Left kidney (tissue), 2 donors: ENCODE measurements around the gene HBP1. TPM values are rescaled to one million over a fixed set of nuclear protein-coding genes. Genes with fewer than 3 reads are reported as not detected.

Experiments
- DNase-seq: peaks from one replicate; pipeline ENCODE4 v3.0.0-alpha.2; 2013
- polyA plus RNA-seq: library from polyadenylated mRNA; unstranded; fragments of 120-200 nt; gene quantifications from one replicate; pipeline ENCODE4 v1.2.1, GENCODE V29; 2013; ENCODE audit not compliant: insufficient read length

HBP1 gene
- polyA plus RNA-seq, 1 donor = 133 TPM

DNA sequence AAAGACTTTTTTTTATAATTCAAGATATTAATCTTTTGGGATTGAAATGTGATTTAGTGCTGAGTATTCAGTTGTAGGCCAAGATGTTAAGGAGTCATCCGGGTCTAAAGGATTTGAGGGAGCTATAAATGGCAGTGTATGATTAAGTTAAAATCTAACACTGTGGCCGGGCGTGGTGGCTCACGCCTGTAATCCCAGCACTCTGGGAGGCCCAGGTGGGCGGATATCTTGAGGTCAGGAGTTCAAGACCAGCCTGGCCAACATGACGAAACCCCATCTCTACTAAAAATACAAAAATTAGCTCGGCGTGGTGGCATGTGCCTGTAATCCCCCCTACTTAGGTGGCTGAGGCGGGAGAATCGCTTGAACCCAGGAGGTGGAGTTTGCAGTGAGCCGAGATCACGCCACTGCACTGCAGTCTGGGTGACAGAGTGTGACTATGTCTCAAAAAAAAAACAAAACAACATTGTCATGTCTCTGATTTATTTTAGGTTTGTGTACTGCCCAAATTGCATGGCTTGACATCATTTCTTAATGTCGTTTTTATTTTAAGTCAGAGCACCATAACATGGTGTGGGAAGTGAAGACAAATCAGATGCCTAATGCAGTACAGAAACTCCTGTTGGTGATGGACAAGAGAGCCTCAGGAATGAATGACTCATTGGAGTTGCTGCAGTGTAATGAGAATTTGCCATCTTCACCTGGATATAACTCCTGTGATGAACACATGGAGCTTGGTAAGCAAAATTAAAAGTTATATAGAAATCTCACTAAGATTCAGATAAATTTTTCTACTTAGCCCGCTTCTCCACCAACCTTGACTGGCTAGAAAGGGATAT, 10.7 kb downstream of the HBP1 start:
- DNase-seq = no peak

DNA sequence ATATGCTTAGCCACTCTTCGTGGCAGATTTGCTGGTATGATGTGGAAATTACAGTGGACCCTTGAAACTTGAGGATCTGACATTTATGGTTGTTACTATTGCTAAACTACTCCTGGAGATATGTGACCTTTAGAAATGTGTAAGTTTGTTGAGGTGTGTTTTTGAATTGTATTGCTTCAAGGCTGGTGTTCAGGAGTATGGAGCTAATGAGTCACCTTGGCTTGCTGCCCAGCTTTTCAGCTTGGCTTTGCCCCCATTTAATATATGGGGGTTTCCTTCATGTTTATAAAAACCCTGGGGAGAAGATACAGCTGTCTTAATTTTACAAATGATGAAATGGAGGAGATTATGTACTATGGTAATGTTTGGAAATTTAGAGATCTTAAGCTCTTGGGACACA, 11.6 kb downstream of the HBP1 start:
- no peak for DNase-seq

DNA sequence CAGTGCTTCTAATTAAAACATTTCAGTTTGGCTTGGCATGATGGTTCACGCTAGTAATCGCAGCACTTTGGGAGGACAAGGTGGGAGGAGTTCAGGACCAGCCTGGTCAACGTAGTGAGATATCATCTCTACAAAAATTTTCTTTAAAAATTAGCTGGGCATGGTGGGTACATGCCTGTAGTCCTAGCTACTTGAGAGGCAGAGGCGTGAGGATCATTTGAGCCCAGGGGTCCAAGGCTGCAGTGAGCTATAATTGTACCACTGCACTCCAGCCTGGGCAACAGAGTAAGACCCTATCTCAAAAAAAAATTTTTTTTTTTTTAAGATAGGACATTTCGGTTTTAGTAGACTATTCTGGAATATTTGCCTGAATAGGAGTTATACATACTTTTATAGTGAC, 12.4 kb downstream of the HBP1 start:
- no peak for DNase-seq

DNA sequence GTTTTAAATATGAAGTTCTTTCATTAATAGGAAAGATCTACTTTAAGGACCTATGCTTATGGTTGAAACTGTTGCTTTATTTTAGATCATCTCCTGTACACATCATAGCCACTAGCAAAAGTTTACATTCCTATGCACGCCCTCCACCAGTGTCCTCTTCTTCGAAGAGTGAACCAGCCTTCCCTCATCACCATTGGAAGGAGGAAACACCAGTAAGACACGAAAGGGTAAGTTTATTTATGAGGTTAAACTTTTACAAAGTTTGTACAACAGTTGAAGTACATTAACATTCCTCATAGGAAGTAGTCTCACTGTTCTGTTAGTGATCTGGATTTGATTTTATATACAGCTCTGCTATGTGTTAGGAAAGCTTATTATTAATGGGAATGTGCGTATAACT, 16.9 kb downstream of the HBP1 start:
- DNase-seq = no peak

DNA sequence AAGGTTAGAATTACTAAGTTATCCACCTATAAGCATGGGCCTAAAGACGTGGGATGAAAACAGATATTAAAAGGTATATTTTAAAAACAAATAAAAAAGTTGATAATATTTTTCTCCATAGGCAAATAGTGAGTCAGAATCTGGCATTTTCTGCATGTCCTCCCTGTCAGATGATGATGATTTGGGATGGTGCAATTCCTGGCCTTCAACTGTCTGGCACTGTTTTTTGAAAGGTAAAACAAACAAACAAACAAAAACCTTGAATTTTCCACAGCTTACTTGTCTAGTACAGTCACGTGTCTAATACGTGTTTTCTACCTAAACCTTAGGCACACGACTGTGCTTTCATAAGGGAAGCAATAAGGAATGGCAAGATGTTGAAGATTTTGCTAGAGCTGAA, 17.4 kb downstream of the HBP1 start:
- no peak for DNase-seq

DNA sequence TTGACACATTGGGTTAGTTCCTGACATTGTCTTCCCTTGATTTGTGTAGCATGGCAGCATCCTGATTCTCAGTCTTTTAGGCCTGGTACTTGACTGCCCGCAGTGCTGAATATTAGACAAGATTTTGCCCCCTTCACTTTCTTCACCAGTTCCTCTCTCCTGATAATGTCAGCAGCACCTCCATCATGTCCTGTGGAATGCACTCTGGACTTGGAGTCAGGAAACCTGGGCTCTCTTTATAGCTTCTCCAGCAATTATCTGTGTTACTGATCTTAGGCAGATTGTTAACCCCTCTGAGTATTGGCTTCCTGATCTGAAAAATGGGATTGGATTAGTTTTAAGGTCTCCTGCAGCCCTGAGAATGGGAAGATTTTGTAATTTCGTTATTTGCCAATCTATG, 19.0 kb downstream of the HBP1 start:
- no peak for DNase-seq

DNA sequence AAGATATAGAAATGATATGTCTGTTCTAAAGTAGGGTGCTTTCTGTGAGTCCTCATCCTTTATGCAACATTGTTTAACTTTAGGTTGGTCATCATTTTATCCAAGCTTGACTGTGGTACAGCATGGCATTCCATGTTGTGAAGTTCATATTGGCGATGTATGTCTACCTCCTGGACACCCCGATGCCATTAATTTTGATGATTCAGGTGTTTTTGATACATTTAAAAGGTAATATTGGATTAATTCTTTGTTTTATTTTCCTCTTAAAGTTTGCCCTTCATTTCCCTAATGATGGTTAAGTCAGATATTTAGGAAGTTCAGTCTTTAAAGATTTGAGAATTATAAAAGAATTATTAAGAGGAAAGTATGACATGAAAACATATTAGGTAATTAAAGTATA, 21.3 kb downstream of the HBP1 start:
- no peak for DNase-seq

DNA sequence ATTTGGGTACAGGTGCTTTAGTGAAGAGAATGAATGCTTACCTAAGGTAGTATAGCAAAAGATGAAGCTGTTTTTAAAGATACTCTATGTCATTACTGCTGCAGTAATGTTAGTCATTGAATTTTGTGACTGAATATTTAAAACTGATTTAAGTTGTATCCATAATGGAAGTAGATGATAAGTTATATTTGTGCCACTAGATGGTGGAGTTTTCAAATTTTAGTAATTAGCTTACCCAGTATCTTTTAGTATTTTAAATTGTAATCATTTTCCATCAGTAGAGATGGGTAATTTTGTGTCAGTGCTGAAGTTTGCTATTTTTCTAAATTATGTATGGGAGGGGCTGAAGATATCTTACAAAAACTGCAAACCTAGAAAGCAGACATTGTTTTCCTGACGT, 25.2 kb downstream of the HBP1 start:
- no peak for DNase-seq

DNA sequence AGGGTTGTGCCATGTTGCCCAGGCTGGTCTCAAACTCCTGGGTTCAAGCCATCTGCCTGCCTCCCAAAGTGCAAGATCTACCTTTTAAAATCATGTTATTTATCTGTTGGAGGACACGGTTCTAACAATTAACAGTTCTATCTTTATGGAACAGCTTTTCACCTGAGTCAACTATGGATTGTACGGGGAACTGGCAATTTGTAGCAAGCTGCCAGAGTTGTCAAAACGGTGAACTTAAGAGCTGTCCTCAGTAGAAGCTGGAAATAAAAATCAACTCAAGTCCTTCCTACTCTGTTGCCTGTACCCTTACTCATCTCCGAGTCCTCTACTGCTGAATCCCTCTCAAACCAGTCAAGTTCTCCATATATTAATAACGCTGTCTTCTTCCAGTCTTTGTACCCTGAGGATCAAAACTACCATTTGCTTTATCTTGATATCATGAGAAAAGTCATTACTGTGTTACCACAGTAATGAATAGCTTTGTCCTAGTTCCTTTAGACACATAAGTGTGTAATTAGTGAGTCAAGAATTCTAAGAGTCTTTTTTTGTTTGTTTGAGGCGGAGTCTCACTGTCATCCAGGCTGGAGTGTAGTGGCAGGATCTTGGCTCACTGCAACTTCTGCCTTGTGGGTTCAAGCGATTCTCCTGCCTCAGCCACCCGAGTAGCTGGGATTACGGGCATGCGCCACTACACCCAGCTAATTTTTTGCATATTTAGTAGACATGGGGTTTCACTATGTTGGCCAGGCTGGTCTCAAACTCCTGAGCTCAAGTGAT, 28.2 kb downstream of the HBP1 start:
- no peak for DNase-seq

DNA sequence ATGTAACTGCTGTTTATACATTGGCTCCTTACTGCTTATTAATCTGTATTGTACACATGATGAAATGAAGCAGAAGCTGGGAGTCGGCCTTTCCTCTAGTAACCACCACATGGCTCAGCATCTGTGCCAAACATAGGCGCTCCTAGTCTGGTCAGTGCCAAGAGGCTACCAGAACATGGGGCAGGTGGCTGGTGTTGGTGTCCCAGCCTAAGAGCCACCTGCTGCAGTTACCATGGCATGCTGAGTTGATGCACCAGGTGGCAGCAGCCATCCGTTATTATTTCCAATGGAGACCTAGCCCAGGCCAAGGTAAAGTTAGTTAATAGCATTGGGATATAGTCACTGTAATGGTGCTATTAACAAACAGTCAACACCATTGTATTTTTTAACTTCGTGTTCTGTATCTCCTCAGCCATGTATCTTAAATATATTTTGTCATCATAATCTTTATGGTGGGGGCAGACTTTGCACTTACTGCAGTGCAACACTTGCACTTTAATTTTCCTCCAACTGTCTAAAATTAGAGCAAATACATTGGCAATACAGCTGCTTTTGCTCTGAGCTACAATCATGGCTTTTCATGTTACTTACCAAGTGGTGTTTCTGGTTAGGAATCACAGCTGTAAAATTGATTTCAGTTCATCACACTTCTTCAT, 33.1 kb downstream of the HBP1 start:
- peak; percentile 20 for DNase-seq

DNA sequence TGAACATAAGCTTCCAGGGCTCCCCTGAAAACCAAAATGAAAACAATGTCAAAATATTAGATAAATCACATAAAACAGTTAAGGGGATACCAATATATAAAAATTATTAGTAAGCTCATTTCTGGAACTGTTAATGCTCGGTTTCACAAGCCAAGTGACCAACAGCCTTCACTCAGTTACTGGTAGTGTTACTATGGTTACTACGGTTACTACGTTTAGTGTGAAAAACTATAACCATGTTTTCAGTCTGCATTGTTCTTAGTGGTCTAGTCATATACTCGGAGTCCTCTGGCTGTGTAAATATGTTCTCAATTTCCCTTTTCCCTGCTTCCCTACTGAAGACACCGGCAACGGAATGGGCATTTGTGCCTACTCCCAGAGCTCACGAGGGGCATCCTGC, 34.8 kb downstream of the HBP1 start:
- DNase-seq = no peak

DNA sequence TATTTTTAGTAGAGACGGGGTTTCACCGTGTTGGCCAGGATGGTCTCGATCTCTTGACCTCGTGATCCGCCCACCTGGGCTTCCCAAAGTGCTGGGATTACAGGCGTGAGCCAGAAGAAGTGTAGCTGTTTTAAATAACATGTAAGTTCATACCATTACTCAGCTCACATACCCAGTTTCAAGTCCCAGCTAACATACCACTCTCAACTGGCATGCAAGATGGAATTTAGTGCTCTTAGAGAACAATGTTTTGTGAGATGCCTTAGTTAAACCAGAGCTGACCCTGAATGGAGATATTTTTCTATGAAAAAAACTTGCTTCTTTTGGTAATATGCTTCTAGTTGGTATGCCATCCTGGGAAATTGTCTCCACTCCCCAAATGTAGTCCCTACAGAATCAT, 37.3 kb downstream of the HBP1 start:
- DNase-seq = no peak

DNA sequence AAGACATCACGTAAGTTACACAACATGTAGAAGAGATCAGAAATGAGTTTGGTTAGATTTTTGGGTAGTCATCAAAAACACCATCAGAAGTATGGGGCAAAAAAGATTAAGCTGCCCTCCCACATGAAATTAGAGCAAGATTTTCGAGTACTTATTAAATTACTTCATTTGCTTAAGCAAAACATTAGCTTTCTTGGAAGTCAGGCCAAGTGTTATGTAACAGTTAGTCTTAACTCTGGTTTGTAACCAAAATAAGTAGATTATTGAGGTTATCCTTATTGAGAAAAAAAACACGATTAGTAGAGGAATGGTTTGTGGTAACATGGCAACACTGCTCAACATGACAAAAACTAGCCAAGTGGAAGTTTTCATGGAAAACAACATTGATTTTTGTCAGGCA, 37.9 kb downstream of the HBP1 start:
- no peak for DNase-seq

DNA sequence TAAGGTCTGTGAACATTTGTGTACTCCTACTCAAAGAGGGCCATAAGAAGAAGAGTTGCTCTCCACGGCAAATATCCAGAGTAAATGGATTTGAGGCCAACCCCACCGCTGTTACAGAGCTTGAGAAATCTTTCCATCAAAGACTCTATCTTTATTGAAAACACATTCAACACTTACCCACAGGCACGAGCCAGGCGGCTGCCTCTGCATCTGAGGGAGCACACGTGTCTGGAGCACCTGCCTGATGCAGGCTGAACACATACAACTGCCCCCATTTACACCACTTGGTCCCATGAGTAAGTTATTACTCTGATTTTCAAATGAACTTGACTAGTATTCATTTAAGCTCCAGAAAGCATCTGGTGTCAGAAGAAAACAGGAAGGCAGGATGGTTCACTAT, 38.7 kb downstream of the HBP1 start:
- no peak for DNase-seq

DNA sequence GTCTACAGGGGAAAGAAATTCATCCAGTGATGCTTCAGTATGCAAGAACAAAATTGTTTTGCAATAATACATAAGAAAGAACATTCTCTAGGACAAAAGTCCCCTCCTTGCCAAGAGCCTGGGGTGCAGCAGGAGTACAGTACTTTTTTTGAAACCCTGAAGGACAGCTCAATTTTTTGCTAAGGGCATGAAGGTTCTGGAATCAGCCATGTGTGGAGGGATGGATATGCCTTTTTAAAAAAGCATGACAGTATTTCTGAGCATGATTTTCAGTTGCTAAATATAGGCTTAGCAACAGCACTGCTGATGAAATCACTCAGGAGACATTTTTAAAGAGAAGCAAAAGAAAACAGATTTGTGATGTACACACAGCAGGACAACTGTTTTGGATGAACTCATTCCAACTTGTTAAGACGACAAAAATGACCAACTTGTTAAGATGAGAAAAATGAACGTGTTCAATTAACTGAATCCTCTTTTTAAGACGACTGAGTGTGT, 39.3 kb downstream of the HBP1 start:
- DNase-seq = no peak

DNA sequence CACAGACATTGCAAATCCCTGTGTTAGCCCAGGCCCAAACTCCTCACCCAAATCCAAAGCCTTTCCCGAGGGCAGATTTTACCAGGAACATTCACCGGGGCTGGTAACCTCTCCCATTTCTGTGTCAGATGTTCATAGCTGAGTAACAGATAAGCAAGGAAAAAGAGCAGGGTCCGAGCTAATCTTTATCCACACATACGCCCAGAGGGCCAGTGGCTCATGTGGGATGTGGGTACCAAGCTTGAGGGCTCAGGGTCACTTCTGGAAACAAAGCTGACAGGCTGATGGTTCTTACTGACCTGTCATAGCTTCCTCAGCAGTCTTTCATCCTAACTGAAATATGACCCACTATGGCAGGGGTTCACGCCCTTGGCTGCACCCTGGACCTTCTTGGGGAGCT, 39.8 kb downstream of the HBP1 start:
- DNase-seq = no peak

DNA sequence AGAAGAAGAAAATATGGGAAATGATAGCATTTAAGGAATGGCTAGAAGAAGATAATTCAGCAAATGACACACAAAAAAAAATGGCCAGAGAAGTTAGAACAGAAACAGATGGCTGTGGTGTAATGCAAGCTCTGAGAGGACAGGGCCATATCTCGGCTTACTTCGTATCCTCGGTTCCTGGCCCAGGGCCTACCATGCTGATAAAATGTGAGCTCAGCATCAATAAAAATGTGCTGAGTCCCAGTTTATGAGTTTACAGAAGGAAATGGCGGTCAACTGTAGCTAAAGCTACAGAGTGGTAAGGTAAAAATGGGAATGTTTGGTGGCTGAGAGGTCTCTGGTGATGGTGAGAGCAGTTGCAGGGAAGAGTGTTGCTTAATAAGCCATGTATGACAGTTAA, 40.8 kb downstream of the HBP1 start:
- no peak for DNase-seq

DNA sequence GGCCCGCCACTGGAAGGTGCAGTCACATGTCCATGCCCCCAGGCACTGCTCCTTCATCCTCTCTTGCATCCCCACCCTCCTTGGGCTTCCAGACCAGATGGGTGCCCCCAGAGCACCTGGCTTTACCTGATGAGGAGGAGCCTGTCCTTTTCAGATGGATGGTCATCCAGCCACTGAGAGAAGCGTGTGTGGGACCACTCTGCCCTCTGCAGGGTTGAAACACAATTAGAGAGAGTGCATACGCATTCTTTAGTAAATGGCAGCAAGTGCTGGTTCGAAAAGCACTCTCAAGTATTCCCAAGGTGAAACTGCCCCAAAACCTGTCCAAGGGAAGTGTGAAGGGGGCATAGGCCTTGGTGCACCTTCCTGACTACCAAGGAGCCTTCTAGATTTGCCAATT, 41.6 kb downstream of the HBP1 start:
- no peak for DNase-seq

DNA sequence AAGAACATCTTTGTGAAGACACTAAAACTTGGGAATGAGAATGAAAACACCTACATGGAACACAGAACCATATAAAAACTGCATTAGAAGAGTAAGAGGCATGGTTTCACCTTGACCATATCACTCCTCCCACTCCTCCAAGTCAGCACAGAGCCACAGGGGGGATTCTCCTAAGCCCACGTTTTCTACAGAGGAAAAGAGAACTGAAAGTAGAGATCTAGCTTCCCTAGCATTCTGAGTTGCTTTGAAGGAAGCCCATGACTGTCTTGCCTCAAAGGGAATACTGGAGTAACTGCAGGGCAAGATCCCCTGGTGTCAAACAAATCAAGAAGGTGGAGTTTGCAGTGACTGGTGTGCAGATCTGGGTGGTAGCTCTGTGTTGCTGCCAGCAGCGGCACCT, 43.9 kb downstream of the HBP1 start:
- no peak for DNase-seq

DNA sequence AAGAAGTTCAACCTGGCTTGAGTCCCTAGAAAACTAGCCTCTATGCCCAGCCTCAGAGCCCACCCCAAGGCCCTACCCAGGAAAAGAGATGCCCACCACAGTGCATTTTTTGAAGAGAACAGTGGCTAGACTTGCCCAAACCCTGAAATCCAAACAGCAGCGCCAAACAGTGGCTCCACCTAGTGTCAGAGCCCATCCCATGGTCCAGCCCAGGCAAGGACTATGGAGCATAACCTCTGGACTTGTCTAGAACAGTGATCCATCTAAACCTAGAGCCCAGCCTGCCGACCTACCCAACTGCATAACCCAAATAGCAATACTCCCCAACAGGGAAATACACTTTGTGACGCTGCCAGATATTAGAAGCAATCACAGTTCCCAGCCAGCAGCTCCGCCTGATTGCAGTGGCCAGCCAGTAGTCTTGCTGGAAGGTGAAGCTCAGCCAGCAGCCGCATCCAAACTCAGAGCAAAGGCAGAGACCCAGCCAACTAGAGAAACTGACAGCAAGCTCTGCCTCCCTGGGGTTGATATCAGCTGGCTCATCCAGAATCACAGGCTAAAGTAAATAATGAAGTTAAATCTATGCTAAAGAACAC, 44.5 kb downstream of the HBP1 start:
- no peak for DNase-seq

DNA sequence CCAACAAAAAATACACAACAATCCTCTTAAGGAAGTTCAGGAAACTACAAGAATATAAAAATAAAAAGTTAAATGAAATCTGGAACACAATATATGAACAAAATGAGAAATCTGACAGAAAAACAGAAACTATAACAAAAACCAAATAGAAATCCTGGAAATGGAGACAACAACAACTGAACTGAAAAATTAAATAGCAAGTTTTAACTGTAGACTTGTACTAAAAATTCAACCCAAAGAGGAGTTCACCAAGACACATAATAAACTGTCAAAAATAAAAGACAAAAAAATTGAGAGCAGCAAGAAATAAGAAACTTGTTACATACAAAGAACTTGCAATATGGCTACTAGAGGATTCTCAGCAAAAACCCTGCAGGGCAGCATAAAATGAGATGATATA, 45.1 kb downstream of the HBP1 start:
- DNase-seq = no peak

DNA sequence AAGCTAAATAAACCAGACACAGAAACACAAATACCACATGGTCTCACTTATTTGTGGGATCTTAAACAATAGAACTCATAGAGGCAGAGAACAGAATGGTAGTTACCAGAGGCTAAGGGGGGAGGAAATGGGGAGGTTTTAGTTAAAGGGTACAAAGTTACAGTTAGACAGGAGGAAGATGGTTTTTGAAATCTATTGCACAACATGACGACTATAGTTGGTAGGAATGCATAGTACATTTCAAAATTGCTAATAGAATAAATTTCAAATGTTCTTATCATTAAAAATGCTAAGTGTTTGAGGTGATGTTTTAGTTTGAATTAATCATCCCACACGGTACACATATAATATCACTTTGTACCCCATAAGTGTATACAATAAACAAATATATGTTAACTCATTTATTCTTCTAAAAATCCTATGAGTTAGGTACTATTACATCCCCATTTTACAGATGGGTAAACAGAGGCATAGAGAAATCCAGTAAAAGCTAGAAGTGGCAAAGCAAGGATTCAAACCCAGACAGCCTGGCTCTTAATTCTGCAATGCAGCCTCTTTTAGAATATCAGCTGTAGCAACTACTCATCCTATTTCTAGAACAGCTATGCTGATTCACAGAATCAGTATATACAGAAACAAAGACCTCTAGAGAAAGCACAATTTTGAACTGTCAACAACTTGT, 50.9 kb downstream of the HBP1 start:
- no peak for DNase-seq
